Middle frontal gyrus (tissue), 1 donor: Measurements from ENCODE around the gene ZNF18.

ENCODE experiments used
- DNase-seq: peaks from one replicate; pipeline ENCODE4 v3.0.0-alpha.2; 2015; ENCODE audit warnings: low spot score; ENCODE audit errors: extremely low spot score

Gene ZNF18, protein sequence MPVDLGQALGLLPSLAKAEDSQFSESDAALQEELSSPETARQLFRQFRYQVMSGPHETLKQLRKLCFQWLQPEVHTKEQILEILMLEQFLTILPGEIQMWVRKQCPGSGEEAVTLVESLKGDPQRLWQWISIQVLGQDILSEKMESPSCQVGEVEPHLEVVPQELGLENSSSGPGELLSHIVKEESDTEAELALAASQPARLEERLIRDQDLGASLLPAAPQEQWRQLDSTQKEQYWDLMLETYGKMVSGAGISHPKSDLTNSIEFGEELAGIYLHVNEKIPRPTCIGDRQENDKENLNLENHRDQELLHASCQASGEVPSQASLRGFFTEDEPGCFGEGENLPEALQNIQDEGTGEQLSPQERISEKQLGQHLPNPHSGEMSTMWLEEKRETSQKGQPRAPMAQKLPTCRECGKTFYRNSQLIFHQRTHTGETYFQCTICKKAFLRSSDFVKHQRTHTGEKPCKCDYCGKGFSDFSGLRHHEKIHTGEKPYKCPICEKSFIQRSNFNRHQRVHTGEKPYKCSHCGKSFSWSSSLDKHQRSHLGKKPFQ

DNA sequence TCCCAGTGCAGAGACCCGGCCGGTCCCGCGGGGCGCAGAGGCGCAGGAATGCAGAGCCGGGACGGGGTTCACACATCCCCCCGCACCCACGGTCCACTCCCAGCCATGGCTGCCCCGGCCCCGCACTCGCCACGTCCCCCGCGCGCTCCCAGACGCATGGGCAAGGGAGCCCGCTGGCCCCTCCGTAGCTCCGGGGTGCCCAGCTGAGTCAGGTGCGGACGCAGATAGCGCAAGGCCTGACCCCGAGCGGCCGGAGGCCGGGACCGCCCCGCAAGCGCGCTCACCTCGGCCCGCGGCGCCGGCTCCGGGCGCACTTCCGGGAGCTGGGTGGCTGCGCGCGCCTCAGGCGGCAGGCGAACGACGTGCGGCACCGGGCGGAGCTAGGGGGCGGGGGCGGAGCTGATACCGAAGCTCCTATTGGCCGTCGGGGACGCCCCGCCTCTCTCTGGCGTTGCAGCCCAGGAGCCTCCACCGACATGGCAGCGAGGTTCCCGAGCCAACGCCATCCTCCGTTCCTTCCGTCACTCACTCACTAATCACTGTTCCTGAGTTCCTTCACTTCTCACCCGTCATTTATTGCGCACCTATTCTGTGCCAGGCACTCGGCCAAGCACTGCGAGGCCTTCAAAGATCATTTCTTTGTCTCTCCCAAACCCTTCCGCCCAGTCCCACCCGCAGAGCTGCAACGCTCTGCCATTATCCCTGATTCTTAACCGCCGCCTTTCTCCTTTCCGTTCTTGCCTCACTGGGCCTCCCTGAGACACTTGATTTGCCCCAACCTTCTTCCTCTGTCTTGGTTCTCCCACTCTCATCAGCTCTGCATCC, at the start of gene ZNF18:
Gene ZNF18, minus strand, starts transcription at position 329 of the 825 bp plus-strand sequence. CDS start 4,646 bp downstream, outside the sequence.
- DNase-seq, result peak; percentile 93

DNA sequence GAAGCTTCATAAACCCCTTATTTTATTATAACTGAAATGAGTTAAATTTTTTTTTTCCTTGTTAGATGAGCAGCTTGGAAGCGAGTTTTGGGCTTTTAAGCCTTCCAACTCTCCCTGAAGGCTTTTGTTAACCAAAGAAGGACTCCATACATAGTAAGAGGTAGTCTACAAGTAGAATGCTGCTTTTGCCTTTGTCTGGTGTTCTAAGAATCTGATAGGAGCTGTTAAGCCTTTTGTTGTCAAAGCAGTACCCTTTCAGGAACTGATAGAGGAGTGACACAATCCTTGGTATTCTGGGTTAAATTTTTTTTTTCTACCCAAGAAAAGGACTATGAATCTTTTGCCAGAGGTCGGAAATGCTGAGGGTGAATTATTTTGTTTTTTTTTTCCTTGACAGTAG, 49.5 kb upstream of the ZNF18 start:
- DNase-seq, result no peak

DNA sequence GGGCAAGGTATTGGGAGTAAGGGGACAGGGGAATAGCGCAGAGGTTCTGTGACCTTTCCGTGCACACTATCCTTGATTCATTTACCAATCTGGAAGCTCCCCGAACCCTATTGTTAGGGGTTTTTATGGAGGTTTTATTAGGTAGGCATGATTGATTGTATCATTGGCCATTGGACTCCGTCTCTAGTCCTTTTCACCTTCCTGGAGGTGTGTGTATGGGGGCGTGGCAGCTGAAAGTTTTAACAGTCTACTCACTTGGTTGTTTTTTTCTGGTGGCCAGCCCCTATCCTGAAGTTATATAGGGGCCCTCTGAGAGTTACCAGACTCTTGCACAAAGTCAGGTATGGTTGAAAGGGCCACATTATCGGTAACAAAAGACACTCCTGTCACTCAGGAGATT, 46.4 kb upstream of the ZNF18 start:
- no peak for DNase-seq

DNA sequence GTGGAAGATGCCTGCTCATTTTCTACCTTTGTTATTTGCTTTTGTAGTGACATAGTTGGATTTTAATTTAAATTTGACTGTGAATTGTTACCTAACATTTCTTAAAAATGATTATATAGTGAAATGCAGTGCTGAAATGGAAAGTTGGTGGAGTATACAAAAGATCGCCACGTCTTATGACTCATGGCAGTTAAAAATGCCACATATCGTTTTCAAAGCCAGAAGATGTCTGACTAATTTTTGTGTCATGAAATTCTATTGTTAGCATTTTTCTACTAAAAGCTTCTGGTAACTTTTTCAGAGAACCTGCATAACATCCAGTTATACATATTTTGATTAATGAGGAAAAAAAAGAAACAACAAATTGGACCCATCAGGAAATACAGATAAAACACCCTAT, 44.0 kb upstream of the ZNF18 start:
- DNase-seq, result no peak

DNA sequence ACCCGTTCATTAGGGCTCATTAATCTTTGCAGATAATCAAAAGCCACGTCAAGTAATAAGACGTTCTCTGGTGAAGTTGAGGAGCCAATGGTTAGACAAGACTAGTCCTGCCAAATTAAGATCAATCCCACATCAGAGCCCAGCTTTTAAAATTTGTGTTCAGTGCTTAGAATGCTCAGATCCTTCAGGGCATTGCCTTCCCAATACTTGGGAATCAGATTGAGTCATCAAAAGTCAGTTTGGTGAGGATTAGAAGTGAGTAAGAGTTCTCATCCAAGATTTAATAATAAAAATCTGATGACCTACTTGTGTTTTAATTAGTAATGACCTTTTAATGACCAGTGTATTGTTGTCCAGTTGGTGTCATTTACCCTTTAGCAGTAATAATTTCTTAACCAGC, 43.2 kb upstream of the ZNF18 start:
- no peak for DNase-seq

DNA sequence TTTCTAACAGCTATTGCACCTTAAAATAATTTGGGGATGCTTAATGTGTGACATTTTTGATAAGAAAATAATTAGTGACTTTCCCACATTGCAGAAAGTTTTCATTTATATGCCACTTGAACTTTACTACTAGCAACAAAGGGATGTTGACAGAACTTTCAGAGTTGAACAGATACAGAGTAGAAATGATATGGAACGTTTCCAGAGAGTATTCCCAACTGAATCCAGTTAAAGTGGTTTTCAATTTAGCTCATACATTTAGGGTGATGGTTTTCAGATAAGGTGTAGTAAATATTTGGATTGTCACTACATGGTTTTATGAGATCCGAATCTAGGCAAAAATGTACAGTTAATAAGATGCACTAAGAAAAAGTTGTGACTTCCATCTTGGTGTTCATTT, 40.7 kb upstream of the ZNF18 start:
- DNase-seq, result no peak

DNA sequence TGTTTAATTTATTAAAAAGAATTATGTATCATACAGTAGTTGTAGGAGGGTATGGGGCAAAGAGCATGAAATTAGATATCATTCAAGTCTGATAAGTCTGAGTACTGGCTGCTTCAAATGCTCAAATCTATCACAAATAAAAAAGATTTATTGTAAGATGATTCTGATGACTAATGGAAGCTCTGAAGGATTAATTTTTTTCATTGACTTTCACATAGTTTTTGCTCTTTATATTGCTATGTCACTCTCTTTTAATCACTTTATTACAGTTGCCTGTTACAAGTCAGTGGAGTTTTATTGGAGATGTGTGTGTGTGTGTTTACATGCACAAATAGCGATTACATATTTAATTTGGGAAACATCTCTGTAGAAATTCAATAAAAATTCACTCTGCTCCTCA, 38.4 kb upstream of the ZNF18 start:
- no peak for DNase-seq

DNA sequence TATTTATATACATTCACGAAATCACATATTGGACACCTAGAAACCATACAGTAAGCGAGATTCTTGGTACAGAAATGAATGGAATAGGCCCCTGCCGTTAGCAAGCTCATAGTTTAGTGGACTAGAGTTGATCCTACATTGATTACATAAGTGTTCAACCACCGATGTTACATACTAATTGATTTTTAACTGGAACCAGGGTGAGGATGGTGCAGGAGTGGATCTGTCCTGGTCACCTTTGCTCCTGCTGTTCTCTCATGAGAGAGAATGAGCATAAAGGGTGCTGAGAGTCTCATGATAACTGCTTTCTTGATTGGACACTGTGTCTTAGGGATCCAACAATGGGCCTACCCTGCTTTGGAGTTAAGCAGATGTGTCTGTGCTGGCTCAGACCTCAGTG, 37.3 kb upstream of the ZNF18 start:
- DNase-seq, result no peak

DNA sequence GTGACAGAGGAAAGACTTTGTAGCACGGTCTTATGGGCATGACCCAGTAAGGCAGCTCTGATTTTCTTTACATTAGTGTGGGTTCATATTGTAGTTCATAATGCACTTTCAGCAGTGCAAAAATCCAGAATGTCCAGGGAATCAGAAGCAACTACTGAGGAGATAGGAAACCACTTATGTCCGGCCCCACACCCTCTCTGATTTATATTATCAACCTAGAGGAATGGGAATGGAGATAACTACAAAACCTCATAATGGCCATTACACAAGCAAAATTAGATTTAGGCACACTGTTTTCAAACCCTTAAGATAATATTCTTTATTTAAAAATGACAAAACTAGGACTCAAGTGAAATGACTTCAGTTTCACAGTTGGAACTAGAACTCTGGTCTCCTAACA, 31.3 kb upstream of the ZNF18 start:
- DNase-seq, result no peak

DNA sequence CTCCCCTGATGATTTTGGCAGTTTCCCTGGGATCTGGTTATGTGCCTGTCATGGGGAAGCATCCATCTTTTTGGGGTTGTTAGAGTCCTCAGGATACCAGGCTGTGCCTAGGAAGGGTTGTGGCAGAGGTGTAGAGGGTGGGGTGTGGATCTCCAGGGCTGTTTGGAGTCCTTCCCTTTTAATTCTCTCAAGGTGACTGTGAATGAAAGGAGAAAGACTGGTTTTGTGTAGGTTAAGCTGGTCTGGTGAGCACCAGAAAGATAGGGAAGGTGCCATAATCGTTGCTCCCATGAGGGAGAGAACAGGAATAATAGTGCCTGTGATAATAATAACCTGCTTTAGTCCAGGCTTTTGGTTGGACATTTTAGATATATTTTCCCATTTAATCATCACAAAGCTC, 30.4 kb upstream of the ZNF18 start:
- DNase-seq, result no peak

DNA sequence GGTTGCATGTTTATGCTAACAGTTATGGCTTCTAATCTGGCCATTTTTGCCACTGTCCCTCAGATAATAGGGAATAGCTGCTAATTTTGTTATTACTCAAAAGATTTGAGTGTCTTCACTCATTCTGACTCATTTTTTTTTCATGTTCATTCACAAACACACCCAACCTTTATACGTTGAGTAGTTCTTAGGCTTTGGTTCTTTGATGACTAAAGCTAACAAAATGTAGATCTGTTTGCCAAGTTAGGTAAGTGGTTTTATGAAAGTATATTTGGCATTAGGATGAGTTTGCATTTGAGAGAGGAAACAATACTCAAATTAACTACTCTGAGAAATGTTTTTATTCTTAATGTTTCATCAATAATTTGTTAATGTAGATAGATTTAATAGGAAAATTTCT, 27.1 kb upstream of the ZNF18 start:
- DNase-seq, result no peak

DNA sequence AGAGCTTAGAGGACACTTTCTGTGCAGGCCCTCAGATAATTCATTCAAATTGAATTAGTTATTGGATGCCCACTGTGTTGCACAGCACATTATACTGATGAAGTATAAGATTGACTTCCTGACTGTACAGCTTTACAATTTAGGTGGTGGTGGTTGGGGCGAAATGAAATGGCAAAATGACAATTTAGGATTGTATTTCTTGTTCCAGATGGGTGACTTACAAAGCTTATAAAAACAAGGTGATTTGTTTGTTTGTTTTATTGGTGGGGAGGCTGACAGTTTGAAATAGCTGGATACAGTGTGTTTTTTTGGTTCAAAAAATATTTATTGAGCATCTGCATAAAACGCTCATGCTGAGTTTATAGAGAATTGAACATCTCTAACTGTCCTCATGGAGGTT, 25.0 kb upstream of the ZNF18 start:
- no peak for DNase-seq

DNA sequence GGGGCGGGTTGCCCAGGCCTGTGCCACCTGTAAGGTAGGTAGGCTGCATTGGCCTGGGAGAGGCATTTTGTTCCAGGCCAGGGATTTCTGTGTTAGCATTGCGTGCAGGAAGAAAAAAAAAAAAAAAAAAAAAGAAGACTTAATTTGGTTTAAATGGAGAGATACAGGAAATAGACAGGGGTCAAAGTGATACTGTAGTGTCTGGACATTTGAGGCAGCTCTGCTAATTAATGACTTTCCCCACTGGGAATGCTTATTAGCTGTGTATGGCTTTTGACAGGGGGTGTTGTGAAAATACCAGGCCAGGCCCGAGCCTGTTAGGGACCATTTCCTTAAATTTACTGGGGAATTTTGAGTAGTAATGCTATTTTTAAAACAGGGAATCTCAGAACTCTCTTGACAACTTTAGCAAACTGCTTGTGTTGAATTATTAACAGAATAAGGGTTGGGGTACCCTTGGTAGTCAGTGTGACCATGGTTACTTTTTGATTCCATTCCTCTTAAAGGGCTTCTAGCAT, 24.4 kb upstream of the ZNF18 start:
- DNase-seq, result no peak

DNA sequence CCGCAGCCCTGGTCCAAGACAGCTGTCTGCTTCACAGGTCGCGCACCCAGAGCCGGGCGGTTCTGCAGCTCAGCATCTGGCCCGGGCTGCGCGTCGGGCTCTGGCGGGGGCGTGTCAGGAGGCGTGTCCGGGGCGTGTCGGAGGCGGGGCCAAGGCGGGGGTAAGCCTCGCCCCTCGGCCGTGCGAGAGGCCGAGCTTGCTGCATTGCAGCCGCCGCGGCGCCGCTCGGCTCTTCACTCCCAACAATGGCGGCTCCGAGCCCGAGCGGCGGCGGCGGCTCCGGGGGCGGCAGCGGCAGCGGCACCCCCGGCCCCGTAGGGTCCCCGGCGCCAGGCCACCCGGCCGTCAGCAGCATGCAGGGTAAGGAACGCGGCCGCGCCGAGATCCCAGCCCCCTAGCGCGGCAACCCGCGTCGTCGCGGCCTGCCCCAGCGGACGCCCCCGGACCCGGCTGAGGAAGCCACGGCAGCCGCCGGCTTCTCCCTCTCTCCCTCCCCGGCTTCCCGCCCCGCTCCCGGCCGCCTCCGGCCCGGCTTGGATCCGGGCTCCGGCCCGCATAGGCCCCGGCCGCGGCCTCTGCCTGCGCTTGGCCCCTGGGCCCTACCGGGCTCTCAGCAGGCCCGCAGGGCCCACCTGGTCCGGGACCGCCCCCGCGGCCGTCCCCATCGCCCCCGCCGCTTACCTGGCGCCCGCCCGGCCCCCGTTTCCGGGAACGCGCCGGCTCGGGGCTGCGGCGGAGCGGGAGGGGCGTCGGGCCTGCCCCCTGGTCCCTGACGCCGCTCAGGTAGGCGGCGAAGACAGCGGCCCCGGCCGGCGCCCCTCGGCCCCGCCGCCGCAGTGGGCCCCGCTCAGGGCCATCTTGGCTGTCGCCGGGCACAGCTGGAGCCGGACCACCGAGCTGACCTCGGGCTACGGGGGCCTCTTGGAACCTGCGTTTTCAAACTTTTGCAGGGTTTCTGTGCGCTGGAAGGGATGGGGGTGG, 23.7 kb upstream of the ZNF18 start, which contains the start of gene MAP2K4:
Gene MAP2K4, plus strand, starts transcription at position 236 of the 981 bp plus-strand sequence. Its CDS starts 10 bp downstream, at position 246.
- DNase-seq, result peak; percentile 82

DNA sequence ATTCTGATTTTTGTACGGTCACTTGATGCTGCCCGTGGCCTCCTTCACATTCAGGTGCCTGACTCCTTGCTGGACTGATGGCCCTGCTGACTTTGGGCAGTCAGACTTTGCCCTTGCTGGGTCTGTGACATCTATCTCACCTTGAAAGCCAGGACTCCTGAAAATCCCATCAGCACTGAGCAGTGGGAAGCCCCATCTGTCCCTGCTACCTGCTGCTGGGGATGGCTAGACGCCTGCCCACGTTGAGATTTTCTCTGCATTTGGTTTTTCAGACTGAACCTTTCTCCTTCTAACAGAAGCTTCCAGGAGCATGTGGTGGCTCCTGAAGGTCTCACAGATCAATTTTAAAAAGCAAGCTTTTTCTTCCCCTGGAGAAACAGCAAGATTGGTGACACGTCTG, 10.2 kb upstream of the ZNF18 start:
- no peak for DNase-seq

DNA sequence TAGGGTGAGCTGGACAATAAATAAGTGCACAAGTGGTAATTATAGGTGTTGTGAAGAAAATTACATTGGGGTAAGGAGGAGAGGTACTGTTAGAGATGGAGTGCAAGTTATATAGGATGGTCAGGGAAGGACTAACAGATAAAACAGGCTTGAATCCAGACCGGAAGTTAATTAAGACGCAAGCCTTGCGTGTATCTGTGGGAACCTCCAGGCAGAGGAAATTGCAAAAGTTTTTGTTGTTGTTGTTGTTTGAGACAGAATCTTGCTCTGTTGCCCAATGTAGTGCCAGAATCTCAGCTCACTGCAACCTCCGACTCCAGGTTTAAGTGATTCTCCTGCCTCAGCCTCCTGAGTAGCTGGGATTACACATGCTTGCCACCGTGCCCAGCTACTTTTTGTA, 2.4 kb upstream of the ZNF18 start:
- no peak for DNase-seq

DNA sequence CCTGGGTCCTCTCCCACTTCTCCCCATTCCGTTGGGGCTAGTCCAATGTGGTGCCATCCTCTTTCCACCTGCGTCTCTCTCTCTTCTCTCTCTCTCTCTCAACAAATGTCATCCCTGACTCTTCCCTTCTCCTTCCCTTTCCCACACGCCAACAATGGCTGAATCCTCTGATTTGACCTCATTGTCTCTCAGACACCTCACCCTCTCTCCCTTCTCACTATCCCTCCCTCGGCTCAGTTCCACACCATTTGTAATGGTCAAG, 628 bp upstream of the ZNF18 start:
- no peak for DNase-seq

DNA sequence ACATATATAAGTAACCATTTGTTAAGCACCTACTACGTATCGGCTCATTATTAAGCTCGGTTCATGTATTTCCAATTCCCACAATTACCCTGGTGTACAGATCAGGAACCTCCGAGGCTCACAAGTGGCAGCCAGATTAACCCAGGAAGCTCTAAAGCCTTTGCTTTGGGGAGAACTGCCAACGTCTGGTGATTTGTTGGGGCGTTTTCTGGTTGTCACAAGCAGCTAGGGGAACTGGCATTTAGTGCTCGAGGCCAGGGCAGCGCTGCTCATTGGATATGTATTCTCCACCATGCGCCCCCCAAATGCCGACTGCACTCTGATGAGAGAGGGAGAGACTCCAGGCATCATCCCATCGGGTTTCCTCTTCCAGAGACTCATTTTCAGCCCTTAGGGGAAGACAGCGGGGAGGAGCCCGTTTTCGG, 541 bp downstream of the ZNF18 start:
- DNase-seq, result peak; percentile 28

DNA sequence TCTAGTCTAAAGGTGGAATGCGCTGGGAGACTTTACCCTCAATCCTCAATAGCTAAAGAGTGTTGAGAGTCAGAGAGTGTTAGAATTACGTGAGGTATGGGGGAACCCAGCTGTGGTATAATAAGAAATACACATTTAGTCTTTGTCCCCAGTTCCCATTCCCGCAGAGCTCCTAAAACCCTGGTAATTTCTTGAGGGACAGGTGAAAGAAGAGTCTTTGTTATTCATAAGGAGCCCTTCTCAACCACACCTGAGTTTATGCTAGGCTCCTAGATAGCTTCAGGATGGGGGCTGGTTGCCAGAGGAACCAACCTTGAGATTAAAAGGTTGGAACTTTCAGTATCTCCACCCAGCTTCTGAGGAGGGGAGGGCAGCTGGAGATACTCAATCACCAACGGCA, 5.8 kb downstream of the ZNF18 start:
- DNase-seq, result no peak

DNA sequence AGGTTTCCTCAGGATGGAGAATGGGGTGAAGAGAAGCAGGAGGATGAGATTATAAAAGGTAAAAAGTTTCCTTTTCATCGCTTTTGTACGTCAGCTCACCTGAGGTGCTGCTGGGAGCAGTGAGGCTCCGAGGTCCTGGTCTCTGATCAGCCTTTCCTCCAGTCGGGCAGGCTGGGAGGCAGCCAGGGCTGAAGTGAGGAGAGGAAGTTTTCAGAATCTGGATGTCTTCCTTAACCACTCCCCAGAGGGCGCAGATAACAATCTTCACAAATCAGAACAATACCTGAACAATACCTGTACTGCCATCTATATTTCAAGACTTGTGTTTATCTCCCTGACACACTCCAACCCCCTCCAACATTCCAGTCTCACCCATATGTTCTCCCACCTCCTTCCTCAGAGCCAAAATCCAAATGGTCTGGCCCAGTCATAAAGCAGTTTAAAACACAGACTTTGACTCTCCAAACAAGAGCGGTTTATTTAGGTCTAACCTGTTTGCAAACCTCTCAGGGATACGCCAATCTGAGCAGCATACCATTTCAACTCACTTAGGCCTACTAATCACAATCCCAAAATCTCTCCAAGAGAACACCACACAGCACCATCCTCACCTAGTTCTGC, 6.8 kb downstream of the ZNF18 start:
- no peak for DNase-seq

DNA sequence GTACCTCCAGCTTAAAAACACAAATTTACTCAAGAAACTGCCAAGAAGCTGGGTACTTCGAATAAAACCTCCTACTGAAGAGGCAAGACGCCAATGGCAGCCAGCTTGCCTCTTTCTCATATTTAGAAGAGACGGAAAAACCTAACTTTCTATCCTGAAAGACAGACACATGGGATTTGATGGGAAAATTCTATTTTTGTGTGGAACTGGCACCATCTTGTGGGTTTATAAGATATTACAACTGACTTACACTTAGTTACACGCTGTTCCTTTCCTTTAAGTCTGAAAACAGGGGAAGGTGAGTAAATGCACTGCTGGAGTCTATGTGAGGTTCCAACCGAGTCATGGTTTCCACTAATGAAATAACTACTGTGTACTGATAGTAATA, 10.3 kb downstream of the ZNF18 start:
- peak; percentile 51 for DNase-seq
